GM12875 (cell line): ENCODE measurements around the gene DENND5B.

Source experiments
- H3K4me3 ChIP-seq: one replicate; pipeline ENCODE4 v1.5.1; 2011; ENCODE audit warnings: low read depth, low read length, control low read depth
- CTCF ChIP-seq: IDR thresholded peaks from 2 replicates; pipeline ENCODE4 v1.5.1; 2011; ENCODE audit warnings: low read depth, mild to moderate bottlenecking, control low read depth, inconsistent platforms, low read length, moderate library complexity, borderline replicate concordance; ENCODE audit not compliant: insufficient read depth

The DENND5B gene

GRCh38 chr12:31368666-31369361 lies 222.1 kb downstream of the DENND5B start:
- no peak overlapping the region for H3K4me3 ChIP-seq
- no peak for TF ChIP-seq CTCF

- TF ChIP-seq CTCF, result no peak
- no peak overlapping the region for H3K4me3 ChIP-seq
These were observed 224.8 kb downstream of the DENND5B start for GRCh38 chr12:31366104-31366621.

- TF ChIP-seq CTCF, result no peak
- no peak overlapping the region for H3K4me3 ChIP-seq
These were observed 227.1 kb downstream of the DENND5B start for GRCh38 chr12:31363831-31364230.

- TF ChIP-seq CTCF, result no peak
- H3K4me3 ChIP-seq, result no peak overlapping the region
These were observed 227.5 kb downstream of the DENND5B start for GRCh38 chr12:31363416-31363809.

GRCh38 chr12:31362759-31363415 lies 228.0 kb downstream of the DENND5B start:
- no peak for TF ChIP-seq CTCF
- peak overlapping the region; percentile 11 for H3K4me3 ChIP-seq

- H3K4me3 ChIP-seq, result no peak overlapping the region
- no peak for TF ChIP-seq CTCF
These were observed 228.7 kb downstream of the DENND5B start for GRCh38 chr12:31362115-31362758.
